ENCODE data around the gene WWOX. TPM values are rescaled to one million over a fixed set of nuclear protein-coding genes. Genes with fewer than 3 reads are reported as not detected.

WWOX gene
- total RNA-seq, 2 experiments from 2014 or later = 20.2 to 21.4 TPM

DNA sequence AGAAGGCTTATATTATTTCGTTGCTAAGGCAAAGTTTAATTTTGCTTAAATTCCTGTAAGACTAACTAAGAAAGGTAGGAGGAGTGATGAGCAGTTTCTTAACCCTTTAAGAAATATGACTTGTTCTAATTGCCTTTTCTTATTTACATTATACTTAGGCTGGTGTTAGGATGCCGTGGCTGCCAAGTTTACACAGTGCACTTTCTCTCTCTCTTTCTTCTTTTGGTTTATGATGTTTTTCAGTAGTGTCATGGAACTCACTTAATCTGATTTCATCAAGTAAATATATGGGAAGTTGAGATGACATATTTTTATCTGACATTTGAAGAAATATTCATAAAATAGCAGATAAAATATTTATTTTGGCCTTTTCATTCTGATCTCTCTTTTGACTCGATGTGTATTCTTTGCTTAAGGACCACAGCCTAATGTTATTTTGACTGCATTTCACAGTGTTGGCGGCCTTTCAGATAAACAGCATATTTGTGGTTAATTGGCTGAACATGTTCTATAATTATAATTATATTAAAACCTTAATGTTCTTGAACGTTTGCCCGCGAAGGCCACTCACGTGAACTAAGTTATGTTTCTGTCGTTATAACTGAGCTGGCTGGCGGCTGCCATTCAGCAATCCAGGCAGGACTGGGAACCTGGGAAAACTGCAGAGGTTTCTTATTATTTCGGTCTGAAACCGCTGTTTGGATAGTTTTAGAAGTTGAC lies 191.6 kb downstream of the WWOX start:
- CTCF ChIA-PET = interaction anchor here (0.6 kb wide), 1 partner anchor 616 kb away, joined by 7 read pairs; no protein-coding TSS in a partner anchor
- no peaks in the 10 kb centered on the region for H3K27me3 Mint-ChIP-seq (ENCODE audit: low read depth)
- no peaks in the 10 kb centered on the region for H3K9me3 Mint-ChIP-seq
- no peak overlapping the region for H3K4me3 Mint-ChIP-seq
- no peaks in the 10 kb centered on the region for H3K4me1 Mint-ChIP-seq (ENCODE audit: low read depth)
- no peak overlapping the region for H3K27ac Mint-ChIP-seq
- peaks cover 4% of the 10 kb centered on the region for H3K36me3 Mint-ChIP-seq (ENCODE audit: low read depth)
- intact Hi-C loops (cut with micrococcal nuclease) = no loop called here
- no peak for DNase-seq

DNA sequence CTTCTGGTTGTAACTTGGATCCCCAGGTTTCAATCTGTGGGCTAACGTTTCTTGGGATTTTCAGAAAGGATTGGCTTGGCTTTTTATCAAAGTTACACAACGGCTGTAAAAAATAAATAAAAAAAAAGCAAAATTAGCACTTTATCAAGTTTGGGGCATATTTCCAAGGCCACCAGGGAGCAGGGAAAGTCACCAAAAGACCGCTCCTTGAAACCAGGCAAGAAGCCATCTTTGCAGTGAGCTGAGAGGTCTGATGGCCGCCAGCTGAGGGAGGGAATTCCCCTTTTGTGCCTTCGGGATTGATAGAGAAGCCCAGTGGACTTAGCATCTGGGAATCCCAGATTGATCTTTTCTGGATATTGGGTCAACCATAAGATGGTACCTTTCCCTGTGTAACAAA lies 192.2 kb downstream of the WWOX start:
- Mint-ChIP-seq H3K27me3 (ENCODE audit: low read depth) (no peaks in the 10 kb centered on the region), H3K9me3 (no peaks in the 10 kb centered on the region), H3K27ac (no peak overlapping the region), H3K36me3 (ENCODE audit: low read depth) (peaks cover 4% of the 10 kb centered on the region), H3K4me1 (ENCODE audit: low read depth) (no peaks in the 10 kb centered on the region), H3K4me3 (no peak overlapping the region)
- DNase-seq = no peak
- CTCF ChIA-PET = interaction anchor here (0.6 kb wide), 1 partner anchor 617 kb away, joined by 7 read pairs; no protein-coding TSS in a partner anchor
- intact Hi-C loops (cut with micrococcal nuclease) = no loop called here

DNA sequence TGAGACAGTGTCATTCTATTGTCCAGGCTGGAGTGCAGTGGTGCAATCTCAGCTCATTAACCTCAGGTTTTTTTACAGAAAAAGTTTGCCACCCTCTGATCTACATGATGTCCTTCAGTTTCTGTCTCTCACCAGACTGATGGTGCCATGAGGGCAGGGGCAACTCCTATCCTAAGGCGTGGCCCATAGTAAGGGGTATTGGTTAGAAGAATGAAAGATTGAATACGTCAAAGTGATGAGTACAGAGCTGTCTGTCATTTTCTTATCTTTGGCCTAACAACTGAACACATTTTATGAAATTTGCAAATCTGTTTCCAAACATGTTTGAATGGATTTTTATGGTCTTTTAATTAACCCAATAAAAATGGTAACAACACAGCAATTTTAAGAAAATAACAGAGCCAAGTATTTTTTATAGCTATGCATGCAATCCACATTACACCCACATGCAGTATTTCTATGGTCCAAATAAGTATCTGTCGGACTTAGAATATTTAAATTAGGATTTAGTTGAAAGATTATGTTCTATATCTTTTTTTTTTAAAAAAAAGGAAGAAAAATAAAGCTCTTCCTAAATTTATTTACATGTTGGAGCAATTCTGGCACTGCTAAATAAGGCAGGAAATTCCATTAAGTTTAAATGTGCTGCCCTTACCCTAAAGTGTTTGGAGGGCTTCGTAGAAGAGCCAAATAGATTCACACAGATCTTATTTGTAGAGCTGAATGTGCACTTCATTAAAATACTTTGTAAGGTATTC lies 192.8 kb downstream of the WWOX start:
- intact Hi-C loops (cut with micrococcal nuclease) = no loop called here
- H3K36me3 Mint-ChIP-seq (ENCODE audit: low read depth) = peaks cover 4% of the 10 kb centered on the region
- H3K4me1 Mint-ChIP-seq (ENCODE audit: low read depth) = no peaks in the 10 kb centered on the region
- no peaks in the 10 kb centered on the region for H3K27me3 Mint-ChIP-seq (ENCODE audit: low read depth)
- no peak overlapping the region for H3K4me3 Mint-ChIP-seq
- DNase-seq = no peak
- CTCF ChIA-PET = interaction anchor here (0.6 kb wide), 1 partner anchor 617 kb away, joined by 7 read pairs; no protein-coding TSS in a partner anchor
- H3K9me3 Mint-ChIP-seq = no peaks in the 10 kb centered on the region
- no peak overlapping the region for H3K27ac Mint-ChIP-seq

DNA sequence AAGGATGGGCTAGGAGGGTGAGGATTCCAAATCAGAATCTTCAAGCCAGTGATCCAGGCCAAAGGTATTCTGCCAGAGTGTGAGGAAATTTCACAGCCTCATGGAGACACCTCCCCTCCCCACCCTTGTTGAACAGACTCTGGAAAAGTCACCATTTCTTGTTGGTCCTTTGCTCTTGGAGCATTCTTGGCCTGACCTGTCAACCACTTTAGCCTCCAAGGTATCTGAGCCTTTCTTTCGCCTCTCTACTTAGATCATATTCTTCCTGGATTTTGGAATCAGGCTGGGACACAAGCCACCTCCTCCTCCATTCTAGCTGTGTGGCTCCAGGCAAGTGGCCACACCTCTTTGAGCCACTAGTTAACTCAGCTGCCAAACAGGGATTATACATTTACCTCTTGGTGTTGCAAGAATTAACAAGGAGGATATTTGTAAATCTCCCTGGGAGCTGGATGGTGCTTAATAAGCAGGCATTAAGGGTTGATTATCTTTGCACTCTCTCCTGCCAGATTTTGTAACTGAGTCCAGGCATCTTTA lies 193.5 kb downstream of the WWOX start:
- Mint-ChIP-seq H3K27ac (no peak overlapping the region), H3K4me1 (ENCODE audit: low read depth) (no peaks in the 10 kb centered on the region), H3K27me3 (ENCODE audit: low read depth) (no peaks in the 10 kb centered on the region), H3K9me3 (peaks cover under 1% of the 10 kb centered on the region), H3K4me3 (no peak overlapping the region), H3K36me3 (ENCODE audit: low read depth) (peaks cover 6% of the 10 kb centered on the region)
- CTCF ChIA-PET = no interaction called here
- intact Hi-C loops (cut with micrococcal nuclease) = no loop called here
- DNase-seq = no peak

DNA sequence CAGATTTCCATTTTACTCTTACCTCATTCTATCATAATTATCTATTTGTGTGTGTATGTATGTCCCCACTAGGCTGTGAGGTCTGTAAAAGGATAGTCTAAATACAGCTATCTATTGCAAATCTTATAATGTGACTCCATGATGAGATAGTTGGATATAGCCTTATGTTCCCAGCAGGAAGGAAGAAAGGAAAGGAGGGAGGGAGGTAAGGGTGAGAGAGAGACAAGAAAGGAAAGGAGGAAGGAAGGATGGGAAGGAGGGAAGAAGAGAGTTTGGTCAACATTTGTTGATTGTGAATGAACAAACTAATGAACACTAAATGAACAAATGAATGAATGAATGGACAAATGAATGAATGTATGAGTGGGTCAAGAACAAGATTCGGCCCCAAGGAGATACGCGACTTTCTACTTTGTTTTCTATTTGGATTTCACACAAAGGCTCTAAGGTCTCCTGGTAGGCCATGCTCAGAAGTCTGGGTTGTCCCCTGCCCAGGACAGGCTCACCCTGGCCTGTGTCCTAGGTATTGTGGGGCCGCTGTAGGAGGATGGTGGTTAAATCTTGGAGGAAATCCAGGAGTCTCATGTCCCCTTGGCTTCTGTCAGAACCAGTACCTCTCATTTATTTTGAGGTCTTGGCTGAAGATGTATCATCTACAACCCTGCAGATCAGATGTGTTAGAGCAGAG lies 195.2 kb downstream of the WWOX start:
- no peaks in the 10 kb centered on the region for H3K27me3 Mint-ChIP-seq (ENCODE audit: low read depth)
- no peak overlapping the region for H3K27ac Mint-ChIP-seq
- CTCF ChIA-PET = no interaction called here
- H3K36me3 Mint-ChIP-seq (ENCODE audit: low read depth) = peaks cover 6% of the 10 kb centered on the region
- intact Hi-C loops (cut with micrococcal nuclease) = no loop called here
- peaks cover 3% of the 10 kb centered on the region for H3K9me3 Mint-ChIP-seq
- no peak overlapping the region for H3K4me3 Mint-ChIP-seq
- H3K4me1 Mint-ChIP-seq (ENCODE audit: low read depth) = no peaks in the 10 kb centered on the region
- DNase-seq = no peak

DNA sequence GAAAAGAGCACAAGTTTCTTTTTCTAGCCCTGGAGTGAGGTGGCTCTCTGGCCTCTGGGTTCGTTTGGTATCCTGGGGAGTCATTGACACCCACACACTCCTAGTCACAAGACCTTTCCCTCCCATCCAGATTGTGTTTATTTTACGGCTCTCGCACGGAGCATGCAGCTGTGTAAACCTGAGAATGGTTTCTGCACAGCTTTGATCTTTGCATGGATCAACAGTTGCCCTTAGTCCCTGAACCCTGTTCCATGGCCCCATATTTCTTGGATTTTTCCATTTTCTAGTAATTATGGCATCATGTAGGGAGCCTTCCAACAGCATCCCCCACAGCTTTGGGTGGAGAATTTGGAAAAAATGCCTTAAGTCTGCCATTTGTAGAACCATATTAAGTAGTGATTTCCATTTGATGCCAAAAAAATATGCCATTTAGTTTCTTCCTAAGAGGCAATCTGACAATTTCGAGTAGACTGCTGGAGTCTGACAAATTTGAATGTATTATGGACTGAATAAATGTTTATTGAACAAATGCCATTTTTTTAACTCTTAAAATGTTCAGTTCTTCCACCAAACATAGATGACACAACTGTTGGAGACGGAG lies 197.7 kb downstream of the WWOX start:
- DNase-seq = no peak
- Mint-ChIP-seq H3K4me3 (no peak overlapping the region), H3K9me3 (peaks cover 3% of the 10 kb centered on the region), H3K36me3 (ENCODE audit: low read depth) (peaks cover 6% of the 10 kb centered on the region), H3K4me1 (ENCODE audit: low read depth) (no peaks in the 10 kb centered on the region), H3K27ac (no peak overlapping the region), H3K27me3 (ENCODE audit: low read depth) (no peaks in the 10 kb centered on the region)
- CTCF ChIA-PET = no interaction called here
- intact Hi-C loops (cut with micrococcal nuclease) = no loop called here

DNA sequence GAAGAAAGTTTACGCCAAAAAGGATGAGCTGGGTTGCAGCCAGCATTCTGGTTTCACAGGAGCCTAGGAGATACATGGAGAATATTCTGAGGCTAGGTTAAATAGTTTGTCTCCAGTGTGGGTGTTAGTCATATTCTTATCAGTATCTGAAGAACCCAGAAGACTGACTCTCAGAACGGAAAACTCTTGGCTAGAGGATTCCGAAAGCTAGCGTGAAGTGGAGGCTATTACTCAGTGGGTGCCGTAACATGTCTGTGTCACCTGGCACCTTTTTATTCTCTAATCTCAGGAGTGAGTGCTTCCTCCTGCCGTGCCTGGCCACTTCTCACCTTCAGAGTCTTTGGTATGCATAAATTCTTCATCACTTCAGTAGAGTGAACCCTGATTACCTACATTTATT lies 199.5 kb downstream of the WWOX start:
- no peak for DNase-seq
- intact Hi-C loops (cut with micrococcal nuclease) = no loop called here

DNA sequence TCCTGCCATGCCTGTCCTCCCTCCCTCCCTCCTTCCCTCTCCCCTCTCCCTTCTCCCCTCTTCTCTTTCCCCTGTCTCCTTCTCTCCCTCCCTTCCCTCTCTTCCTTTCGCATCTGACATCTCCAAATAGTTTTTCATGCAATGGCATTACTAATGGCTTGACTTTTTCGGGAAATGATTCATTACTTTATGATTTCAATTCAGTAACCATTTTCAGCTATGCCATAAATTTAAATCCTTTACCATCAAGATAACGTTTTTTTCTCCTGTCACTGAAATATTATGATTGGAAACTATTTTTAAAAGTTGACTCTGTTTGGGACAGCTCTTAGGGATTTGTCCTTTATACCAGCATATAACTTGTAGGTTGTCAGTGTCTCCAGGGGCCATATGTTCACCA lies 201.0 kb downstream of the WWOX start:
- no peak overlapping the region for H3K4me3 Mint-ChIP-seq
- DNase-seq = no peak
- CTCF ChIA-PET = no interaction called here
- H3K36me3 Mint-ChIP-seq (ENCODE audit: low read depth) = peaks cover 5% of the 10 kb centered on the region
- H3K4me1 Mint-ChIP-seq (ENCODE audit: low read depth) = no peaks in the 10 kb centered on the region
- H3K27me3 Mint-ChIP-seq (ENCODE audit: low read depth) = no peaks in the 10 kb centered on the region
- peaks cover 3% of the 10 kb centered on the region for H3K9me3 Mint-ChIP-seq
- no peak overlapping the region for H3K27ac Mint-ChIP-seq
- intact Hi-C loops (cut with micrococcal nuclease) = no loop called here

More for the DNA sequence above, 199.5 kb downstream of the WWOX start:
- Mint-ChIP-seq H3K27me3 (ENCODE audit: low read depth) (no peaks in the 10 kb centered on the region), H3K4me3 (no peak overlapping the region), H3K27ac (no peak overlapping the region), H3K36me3 (ENCODE audit: low read depth) (peaks cover 5% of the 10 kb centered on the region), H3K4me1 (ENCODE audit: low read depth) (no peaks in the 10 kb centered on the region), H3K9me3 (peaks cover 3% of the 10 kb centered on the region)
- CTCF ChIA-PET = no interaction called here

DNA sequence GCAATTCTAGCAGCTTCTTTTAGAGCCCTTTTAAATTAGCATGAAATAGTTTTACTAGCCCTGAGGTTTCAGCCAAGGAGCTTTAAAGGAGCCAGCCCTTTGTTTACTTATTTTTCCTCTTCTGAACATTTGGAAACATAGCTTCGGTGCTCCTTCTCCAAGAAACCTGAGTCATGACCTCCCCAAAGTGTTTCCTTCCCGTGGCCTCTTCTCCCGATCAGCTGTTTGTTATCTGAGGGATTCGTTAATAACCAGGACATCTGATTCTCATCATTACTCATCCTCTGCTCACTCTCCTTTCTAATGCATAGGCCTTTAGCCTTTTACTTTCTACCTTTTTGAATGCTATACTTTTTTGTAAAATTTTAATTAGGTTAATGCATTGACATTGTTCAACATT lies 204.5 kb downstream of the WWOX start:
- H3K27ac Mint-ChIP-seq = no peak overlapping the region
- H3K27me3 Mint-ChIP-seq (ENCODE audit: low read depth) = no peaks in the 10 kb centered on the region
- no peak for DNase-seq
- intact Hi-C loops (cut with micrococcal nuclease) = no loop called here
- no peak overlapping the region for H3K4me3 Mint-ChIP-seq
- CTCF ChIA-PET = no interaction called here
- no peaks in the 10 kb centered on the region for H3K9me3 Mint-ChIP-seq
- H3K4me1 Mint-ChIP-seq (ENCODE audit: low read depth) = no peaks in the 10 kb centered on the region
- H3K36me3 Mint-ChIP-seq (ENCODE audit: low read depth) = peaks cover 2% of the 10 kb centered on the region

DNA sequence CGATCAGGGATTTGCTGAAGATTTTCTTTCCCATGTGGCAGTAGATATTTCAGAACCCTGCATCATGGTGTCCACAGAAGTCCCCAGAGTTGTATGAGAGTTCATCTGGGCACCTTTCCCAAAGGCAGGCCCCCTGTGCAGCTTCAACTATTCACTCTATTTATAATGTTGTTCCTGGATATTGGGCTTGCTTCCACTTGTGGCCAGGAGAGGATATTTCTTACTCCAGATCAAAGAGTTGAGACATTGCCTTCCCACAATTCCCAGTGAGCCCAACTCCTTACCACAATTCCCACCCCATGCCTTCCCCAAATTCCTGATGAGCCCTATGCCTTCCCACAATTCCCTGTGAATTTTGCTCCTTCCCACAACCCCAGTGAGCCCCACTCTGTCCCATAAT lies 206.9 kb downstream of the WWOX start:
- Mint-ChIP-seq H3K4me3 (no peak overlapping the region), H3K4me1 (ENCODE audit: low read depth) (peaks cover 5% of the 10 kb centered on the region), H3K36me3 (ENCODE audit: low read depth) (peaks cover 2% of the 10 kb centered on the region), H3K9me3 (no peaks in the 10 kb centered on the region), H3K27me3 (ENCODE audit: low read depth) (no peaks in the 10 kb centered on the region), H3K27ac (no peak overlapping the region)
- no peak for DNase-seq
- CTCF ChIA-PET = interaction anchor here (0.7 kb wide), 1 partner anchor 130 kb away, joined by 5 read pairs; no protein-coding TSS in a partner anchor
- intact Hi-C loops (cut with micrococcal nuclease) = no loop called here

DNA sequence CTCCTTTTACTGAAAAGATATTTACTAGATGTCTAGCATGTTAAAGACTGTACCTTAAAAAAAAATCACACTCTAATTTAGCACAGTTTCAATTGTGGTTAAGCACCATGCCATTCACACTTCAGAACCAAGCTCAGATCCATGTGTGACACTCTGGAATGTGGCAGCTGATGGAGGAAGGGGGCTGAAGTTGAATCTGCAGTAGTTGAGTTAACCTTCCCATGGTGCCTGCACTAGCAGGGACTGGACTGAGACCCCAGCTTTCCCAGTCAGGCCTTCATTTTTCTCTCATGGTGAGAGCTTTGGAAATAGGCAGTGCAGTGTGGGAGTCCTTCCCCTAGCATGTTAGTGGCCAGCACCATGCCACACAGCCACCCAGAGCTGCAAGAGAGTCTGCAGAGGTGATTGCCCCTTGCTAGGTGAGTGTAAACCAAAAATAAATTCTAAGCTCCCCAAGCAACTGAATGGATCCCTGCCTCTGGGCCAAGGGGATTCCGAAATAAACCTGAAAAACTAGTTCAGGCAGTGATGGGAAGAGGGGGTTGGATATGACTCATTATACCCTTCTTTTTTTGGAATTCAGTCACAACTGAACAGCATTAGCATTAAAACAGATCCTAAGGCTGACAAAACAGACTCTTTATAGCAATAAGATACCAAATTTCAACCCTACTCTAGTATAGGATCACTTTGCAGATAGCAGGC lies 208.5 kb downstream of the WWOX start:
- Mint-ChIP-seq H3K4me3 (no peak overlapping the region), H3K36me3 (ENCODE audit: low read depth) (peaks cover 2% of the 10 kb centered on the region), H3K9me3 (no peaks in the 10 kb centered on the region), H3K27ac (no peak overlapping the region), H3K27me3 (ENCODE audit: low read depth) (no peaks in the 10 kb centered on the region), H3K4me1 (ENCODE audit: low read depth) (peaks cover 5% of the 10 kb centered on the region)
- DNase-seq = no peak
- intact Hi-C loops (cut with micrococcal nuclease) = no loop called here
- CTCF ChIA-PET = no interaction called here

DNA sequence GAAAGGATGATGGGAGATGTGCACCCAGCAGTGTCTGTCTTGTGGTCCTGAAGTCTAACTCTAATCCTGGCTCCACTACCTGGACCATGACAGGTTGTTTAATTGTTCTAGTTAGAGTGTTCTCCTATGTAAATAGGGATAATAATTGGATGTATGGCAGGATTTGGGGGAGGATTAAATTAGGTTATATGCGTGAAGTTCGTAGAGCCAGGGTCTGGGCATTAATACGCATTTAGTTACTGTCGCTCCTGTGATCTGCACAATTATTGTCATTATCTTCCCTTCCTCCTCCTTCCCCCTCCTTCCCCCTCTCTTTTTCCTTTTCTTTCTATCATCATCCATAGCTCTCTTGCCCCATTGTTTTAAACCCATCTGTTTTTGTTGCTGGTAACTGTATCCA lies 210.3 kb downstream of the WWOX start:
- peaks cover 5% of the 10 kb centered on the region for H3K4me1 Mint-ChIP-seq (ENCODE audit: low read depth)
- no peak overlapping the region for H3K4me3 Mint-ChIP-seq
- peaks cover 2% of the 10 kb centered on the region for H3K36me3 Mint-ChIP-seq (ENCODE audit: low read depth)
- no peak overlapping the region for H3K27ac Mint-ChIP-seq
- DNase-seq = no peak
- CTCF ChIA-PET = no interaction called here
- no peaks in the 10 kb centered on the region for H3K9me3 Mint-ChIP-seq
- intact Hi-C loops (cut with micrococcal nuclease) = no loop called here
- no peaks in the 10 kb centered on the region for H3K27me3 Mint-ChIP-seq (ENCODE audit: low read depth)
